IPS-18a (cell line): ENCODE measurements around the gene INSL3.

Experiments
- H3K27ac ChIP-seq: one replicate; pipeline ENCODE4 v1.5.1; 2013; ENCODE audit warnings: low read length
- H3K27me3 ChIP-seq: one replicate; pipeline ENCODE4 v1.6.1; 2013; ENCODE audit warnings: mild to moderate bottlenecking, low read length; ENCODE audit not compliant: control insufficient read depth, insufficient read depth
- H3K36me3 ChIP-seq: one replicate; pipeline ENCODE4 v1.6.1; 2013; ENCODE audit warnings: low read depth, low read length; ENCODE audit not compliant: control insufficient read depth
- H3K4me1 ChIP-seq: one replicate; pipeline ENCODE4 v1.6.1; 2013; ENCODE audit warnings: low read depth, low read length; ENCODE audit not compliant: control insufficient read depth
- H3K4me3 ChIP-seq: one replicate; pipeline ENCODE4 v1.5.1; 2013; ENCODE audit warnings: low read length
- H3K9ac ChIP-seq: one replicate; pipeline ENCODE4 v1.6.1; 2013; ENCODE audit warnings: mild to moderate bottlenecking, low read length, moderate library complexity
- H3K9me3 ChIP-seq: one replicate; pipeline ENCODE4 v1.6.1; 2013; ENCODE audit warnings: low read depth, low read length; ENCODE audit not compliant: control insufficient read depth

Gene INSL3

DNA sequence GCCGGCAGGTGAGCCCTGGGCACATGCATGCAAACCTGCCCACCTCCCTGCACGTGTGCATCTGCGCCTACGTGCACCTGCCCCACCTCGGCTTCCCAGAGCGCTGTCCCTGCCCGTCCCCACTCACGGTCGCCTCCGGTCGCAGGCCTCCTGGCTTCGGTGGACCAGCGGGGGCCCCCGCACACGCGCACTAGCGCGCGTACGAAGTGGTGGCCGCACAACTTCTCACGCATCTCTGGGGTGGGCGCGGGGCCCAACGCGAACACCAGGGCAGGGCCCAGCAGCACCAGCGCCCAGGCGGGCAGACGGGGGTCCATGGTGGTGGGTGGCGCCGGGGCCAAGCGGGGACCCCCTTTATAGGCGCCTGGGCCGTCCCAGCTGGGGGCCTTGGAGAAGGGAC is at the start of gene INSL3:
Gene INSL3 (minus strand): TSS at position 330 of the 400 bp plus-strand sequence. CDS start 13 bp downstream, at position 317.
- Histone ChIP-seq H3K36me3 (no peaks in the 10 kb centered on the region), H3K27ac (no peak within 1 kb of the TSS), H3K27me3 (no peaks in the 10 kb centered on the region), H3K4me1 (no peaks in the 10 kb centered on the region), H3K9ac (no peak within 1 kb of the TSS), H3K4me3 (no peak within 1 kb of the TSS), H3K9me3 (no peaks in the 10 kb centered on the region)

GRCh38 chr19:17869114-17869608 is 47.8 kb upstream of the INSL3 start:
- peaks cover 9% of the 10 kb centered on the region for H3K4me1 ChIP-seq
- no peak overlapping the region for H3K27ac ChIP-seq
- H3K9ac ChIP-seq = no peak overlapping the region
- no peaks in the 10 kb centered on the region for H3K9me3 ChIP-seq
- peaks cover 12% of the 10 kb centered on the region for H3K36me3 ChIP-seq
- H3K4me3 ChIP-seq = no peak overlapping the region
- peaks cover 27% of the 10 kb centered on the region for H3K27me3 ChIP-seq

DNA sequence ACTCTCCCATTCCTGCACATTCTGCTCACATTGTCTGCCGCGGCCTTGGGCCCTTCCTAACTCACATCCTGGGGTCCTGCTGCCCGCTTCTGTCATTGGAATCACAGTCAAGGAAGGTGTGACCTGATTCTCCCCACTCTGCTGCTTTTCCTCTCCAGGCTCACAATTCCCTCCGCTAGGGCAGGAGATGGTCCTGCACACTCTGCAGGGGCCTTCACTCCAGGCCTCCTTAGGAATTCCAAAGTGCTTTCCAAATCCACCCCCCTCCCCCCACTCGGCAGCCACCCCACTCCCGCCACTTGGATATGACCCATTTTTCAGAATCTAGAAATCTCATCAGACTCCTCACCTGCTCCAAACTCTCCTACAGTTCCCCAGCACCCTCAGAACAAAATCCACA is 47.4 kb upstream of the INSL3 start:
- peaks cover 9% of the 10 kb centered on the region for H3K4me1 ChIP-seq
- peaks cover 25% of the 10 kb centered on the region for H3K27me3 ChIP-seq
- no peak overlapping the region for H3K9ac ChIP-seq
- H3K9me3 ChIP-seq = no peaks in the 10 kb centered on the region
- H3K36me3 ChIP-seq = peaks cover 17% of the 10 kb centered on the region
- no peak overlapping the region for H3K4me3 ChIP-seq
- no peak overlapping the region for H3K27ac ChIP-seq

GRCh38 chr19:17866964-17867486 is 45.7 kb upstream of the INSL3 start:
- Histone ChIP-seq H3K27ac (no peak overlapping the region), H3K9me3 (no peaks in the 10 kb centered on the region), H3K36me3 (peaks cover 34% of the 10 kb centered on the region), H3K9ac (no peak overlapping the region), H3K27me3 (peaks cover 17% of the 10 kb centered on the region), H3K4me3 (no peak overlapping the region), H3K4me1 (peaks cover 9% of the 10 kb centered on the region)

DNA sequence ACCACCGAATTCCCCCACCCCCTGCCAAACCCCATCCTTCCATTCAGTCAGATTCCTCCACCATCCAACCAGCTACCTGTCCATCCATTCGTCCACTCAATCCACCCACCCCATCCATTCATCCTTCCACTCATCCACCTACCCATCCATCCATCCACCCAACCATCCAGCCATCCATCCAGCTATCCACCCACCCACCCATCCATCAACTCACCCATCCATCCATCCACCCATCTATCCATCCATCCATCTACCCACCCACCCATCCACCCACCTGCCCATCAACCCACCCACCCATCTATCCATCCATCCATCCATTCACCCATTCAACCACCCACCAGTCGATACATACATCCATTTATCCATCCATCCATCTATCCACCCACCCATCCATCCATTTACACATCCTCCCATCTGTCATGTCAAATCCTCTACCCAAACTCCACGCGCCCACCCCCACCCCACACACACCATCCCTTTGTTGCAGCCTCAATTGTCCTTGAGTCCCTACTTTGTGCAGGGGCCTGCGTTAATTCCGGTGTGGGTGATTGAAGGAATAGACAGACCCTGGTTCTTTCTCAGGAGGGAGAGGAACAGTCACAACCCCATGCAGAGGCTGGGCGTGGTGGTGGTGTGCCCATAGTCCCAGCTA is 45.1 kb upstream of the INSL3 start:
- Histone ChIP-seq H3K27me3 (peaks cover 14% of the 10 kb centered on the region), H3K9me3 (no peaks in the 10 kb centered on the region), H3K9ac (no peak overlapping the region), H3K27ac (no peak overlapping the region), H3K4me3 (no peak overlapping the region), H3K36me3 (peaks cover 40% of the 10 kb centered on the region), H3K4me1 (peaks cover 9% of the 10 kb centered on the region)

- peaks cover 48% of the 10 kb centered on the region for H3K36me3 ChIP-seq
- no peak overlapping the region for H3K4me3 ChIP-seq
- no peak overlapping the region for H3K27ac ChIP-seq
- no peaks in the 10 kb centered on the region for H3K9me3 ChIP-seq
- H3K9ac ChIP-seq = no peak overlapping the region
- peaks cover 14% of the 10 kb centered on the region for H3K4me1 ChIP-seq
- peaks cover 7% of the 10 kb centered on the region for H3K27me3 ChIP-seq
Measured at GRCh38 chr19:17865364-17866311, 44.3 kb upstream of the INSL3 start.

DNA sequence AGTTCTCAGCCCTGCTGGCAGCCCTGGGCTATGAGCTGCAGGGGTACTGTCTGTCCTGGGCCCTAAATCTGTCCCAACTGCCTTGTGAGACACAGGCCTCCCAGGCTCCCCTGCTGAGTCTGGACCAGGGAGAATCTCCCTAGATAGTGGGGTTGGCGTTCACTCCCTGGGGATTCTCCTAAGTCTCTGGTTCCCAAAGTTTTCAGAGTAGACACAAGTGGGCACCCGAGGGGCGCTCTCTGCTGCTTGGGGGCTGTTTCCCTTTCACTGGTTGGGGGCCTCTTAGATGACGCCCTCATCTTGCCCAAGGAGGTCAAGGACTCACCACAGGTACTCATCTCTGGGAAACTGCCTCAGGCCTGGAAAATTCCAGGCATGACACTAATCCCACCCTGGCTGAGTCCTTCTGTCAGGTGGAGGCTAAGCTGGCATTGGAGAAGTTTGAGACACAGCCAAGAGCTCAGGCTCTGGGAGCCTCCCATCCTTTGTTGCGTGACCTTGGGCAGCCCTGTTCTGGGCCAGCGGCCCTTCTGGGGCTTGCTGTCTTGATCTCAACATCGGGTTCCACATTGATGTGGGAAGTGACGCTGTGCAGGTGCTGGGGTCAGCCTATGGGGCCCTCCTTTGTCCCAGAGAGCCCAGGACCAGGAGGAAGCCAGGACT is 42.3 kb upstream of the INSL3 start:
- H3K36me3 ChIP-seq = peaks cover 52% of the 10 kb centered on the region
- peaks cover 12% of the 10 kb centered on the region for H3K4me1 ChIP-seq
- no peak overlapping the region for H3K4me3 ChIP-seq
- no peak overlapping the region for H3K9ac ChIP-seq
- no peaks in the 10 kb centered on the region for H3K9me3 ChIP-seq
- H3K27me3 ChIP-seq = no peaks in the 10 kb centered on the region
- no peak overlapping the region for H3K27ac ChIP-seq

DNA sequence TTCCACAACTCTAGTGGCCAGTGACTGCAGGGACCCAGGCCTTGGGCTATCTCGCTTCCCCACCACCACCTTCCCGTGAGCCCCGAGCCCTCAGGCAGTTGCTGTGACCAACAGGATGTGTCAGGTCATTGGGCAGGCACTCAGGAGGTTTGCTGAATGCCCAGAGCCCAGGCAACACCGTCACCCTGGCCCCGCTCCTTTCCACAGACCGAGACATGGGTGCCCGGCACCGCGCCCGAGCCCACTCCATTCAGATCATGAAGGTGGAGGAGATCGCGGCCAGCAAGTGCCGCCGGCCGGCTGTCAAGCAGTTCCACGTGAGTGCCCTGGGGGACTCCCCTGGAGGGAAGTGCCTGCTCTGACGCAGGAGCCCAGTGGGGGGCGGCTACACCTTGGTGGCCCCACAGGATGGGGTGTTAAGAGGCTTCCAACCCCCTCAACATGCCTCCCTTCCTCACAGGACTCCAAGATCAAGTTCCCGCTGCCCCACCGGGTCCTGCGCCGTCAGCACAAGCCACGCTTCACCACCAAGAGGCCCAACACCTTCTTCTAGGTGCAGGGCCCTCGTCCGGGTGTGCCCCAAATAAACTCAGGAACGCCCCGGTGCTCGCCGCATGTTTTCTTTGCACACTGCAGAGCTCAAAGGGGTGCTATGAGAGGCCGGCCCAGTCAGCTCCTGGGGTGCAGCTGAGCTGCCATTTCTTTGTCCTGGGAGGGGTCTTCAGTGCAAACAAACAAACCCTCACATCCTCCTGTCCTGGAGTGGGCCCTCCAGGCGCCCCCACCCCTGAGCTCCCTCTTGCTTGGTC is 41.6 kb upstream of the INSL3 start:
- Histone ChIP-seq H3K27ac (no peak overlapping the region), H3K9ac (no peak overlapping the region), H3K4me3 (no peak overlapping the region), H3K9me3 (no peaks in the 10 kb centered on the region), H3K27me3 (no peaks in the 10 kb centered on the region), H3K4me1 (peaks cover 8% of the 10 kb centered on the region), H3K36me3 (peaks cover 52% of the 10 kb centered on the region)

GRCh38 chr19:17861542-17862402 is 40.5 kb upstream of the INSL3 start:
- Histone ChIP-seq H3K9ac (peak overlapping the region; percentile 100), H3K4me1 (peaks cover 8% of the 10 kb centered on the region), H3K27me3 (no peaks in the 10 kb centered on the region), H3K27ac (no peak overlapping the region), H3K9me3 (no peaks in the 10 kb centered on the region), H3K4me3 (peak overlapping the region; percentile 100), H3K36me3 (peaks cover 52% of the 10 kb centered on the region)

DNA sequence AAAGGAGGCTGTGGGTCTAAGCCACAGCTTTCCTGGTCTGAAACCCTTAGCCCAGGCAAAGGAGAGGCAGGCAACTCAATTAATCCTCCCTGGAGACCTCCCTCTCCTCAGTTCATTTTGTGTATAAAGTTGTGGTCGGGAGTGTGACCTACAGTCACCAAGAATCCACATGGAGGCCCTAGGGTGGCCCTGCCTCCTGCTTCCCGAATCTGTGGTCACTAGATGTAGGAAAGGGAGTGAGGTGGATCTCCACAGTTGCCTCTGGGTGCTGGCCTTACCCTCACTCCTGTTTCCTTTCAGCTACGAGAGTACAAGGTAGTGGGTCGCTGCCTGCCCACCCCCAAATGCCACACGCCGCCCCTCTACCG is 39.7 kb upstream of the INSL3 start:
- H3K4me1 ChIP-seq = peaks cover 8% of the 10 kb centered on the region
- peaks cover 52% of the 10 kb centered on the region for H3K36me3 ChIP-seq
- no peaks in the 10 kb centered on the region for H3K9me3 ChIP-seq
- H3K27ac ChIP-seq = peak overlapping the region; percentile 93
- H3K4me3 ChIP-seq = peak overlapping the region; percentile 100
- peak overlapping the region; percentile 100 for H3K9ac ChIP-seq
- no peaks in the 10 kb centered on the region for H3K27me3 ChIP-seq
